ENCODE results near the gene DLG5.
A peak's percentile ranks its signal among the peaks of the same experiment; 100 is the strongest.

GRCh38 chr10:77756319-77757232, 170.0 kb downstream of the DLG5 start:
- no peak for TF ChIP-seq BHLHE40 (IDR thresholded peaks at IDR 0.05; ENCODE audit: borderline replicate concordance in 1 of 2, low read depth in 2 of 2, low read length in 1 of 2)
- no peak for TF ChIP-seq POLR2AphosphoS5 (IDR thresholded peaks at IDR 0.05; ENCODE audit: low read length)
- peak; percentile 75 for TF ChIP-seq RAD21 (IDR thresholded peaks at IDR 0.05; ENCODE audit: insufficient read depth, low read depth, low read length)
- no peak for TF ChIP-seq ZNF24 (IDR thresholded peaks at IDR 0.05)
- TF ChIP-seq USF2 (IDR thresholded peaks at IDR 0.05; ENCODE audit: borderline replicate concordance, low read depth, low read length) = no peak
- TF ChIP-seq CTCF (IDR thresholded peaks at IDR 0.05 in 2 of 3, conservative IDR thresholded peaks at IDR 0.05 in 1 of 3; ENCODE audit: control insufficient read depth in 2 of 3, extremely low read depth in 1 of 3, insufficient read depth in 1 of 3, low read depth in 3 of 3, low read length in 3 of 3) = peak; percentile 79 to 82 (median 80)
- TF ChIP-seq SUZ12 (IDR thresholded peaks at IDR 0.05; ENCODE audit: unreplicated experiment) = no peak
- TF ChIP-seq NBN (IDR thresholded peaks at IDR 0.05) = no peak
